Common myeloid progenitor, CD34-positive (primary cell): ENCODE data around the gene ENOX2.

Experiments used
- CTCF ChIA-PET: fragments of 350-600 bp; sonication (Branson Sonifier 250); formaldehyde crosslinking; loops from one replicate; lab custom pipeline; 2021; ENCODE audit warnings: antibody characterized with exemption; lab: Charles Lee
- POLR2A ChIA-PET: fragments of 350-600 bp; sonication (Branson Sonifier 250); formaldehyde crosslinking; loops from one replicate; lab custom pipeline; 2021; ENCODE audit warnings: antibody characterized with exemption; lab: Charles Lee
- DNase-seq, 3 donors: peaks; one replicate each; pipeline versions ENCODE4 v3.0.0 to v3.0.0-alpha.2; 2013
- H3K27ac ChIP-seq, 2 experiments: 1 replicate in 1 of 2; 2 replicates in 1 of 2; pipeline ENCODE4 v1.7.0; 2013; ENCODE audit warnings: inconsistent platforms in 2 of 2, low read length in 2 of 2, mild to moderate bottlenecking in 2 of 2, low read depth in 1 of 2, moderate library complexity in 1 of 2; ENCODE audit not compliant: severe bottlenecking in 2 of 2, insufficient read depth in 1 of 2, poor library complexity in 1 of 2
- H3K27me3 ChIP-seq, 5 experiments: replicated peaks in 2 of 5; 1 replicate in 3 of 5; 2 replicates in 2 of 5; pipeline versions ENCODE4 v1.6.1 to v1.7.0; 2013; ENCODE audit warnings: low read length in 4 of 5, mild to moderate bottlenecking in 2 of 5, moderate library complexity in 2 of 5, inconsistent platforms in 1 of 5; ENCODE audit not compliant: insufficient read depth in 5 of 5, control insufficient read depth in 4 of 5
- H3K36me3 ChIP-seq, 4 experiments: 1 replicate in 2 of 4; 2 replicates in 2 of 4; pipeline versions ENCODE4 v1.6.1 to v1.7.0; 2013; ENCODE audit warnings: low read length in 3 of 4, control low read depth in 1 of 4, mild to moderate bottlenecking in 1 of 4; ENCODE audit not compliant: control insufficient read depth in 4 of 4, insufficient read depth in 4 of 4
- H3K4me1 ChIP-seq, 4 experiments: 1 replicate in 3 of 4; 2 replicates in 1 of 4; pipeline versions ENCODE4 v1.6.1 to v1.7.1; 2013; ENCODE audit warnings: low read length in 3 of 4, mild to moderate bottlenecking in 3 of 4, control low read depth in 1 of 4, inconsistent platforms in 1 of 4, moderate library complexity in 1 of 4; ENCODE audit not compliant: control insufficient read depth in 4 of 4, insufficient read depth in 4 of 4; ENCODE audit errors: control extremely low read depth in 1 of 4
- H3K4me3 ChIP-seq, 7 experiments: 1 replicate in 4 of 7; 2 replicates in 3 of 7; pipeline versions ENCODE4 v1.5.1 to v1.7.0; 2013; ENCODE audit warnings: mild to moderate bottlenecking in 7 of 7, low read length in 6 of 7, moderate library complexity in 6 of 7, inconsistent platforms in 2 of 7, low read depth in 2 of 7, control low read depth in 1 of 7; ENCODE audit not compliant: insufficient read depth in 4 of 7, control insufficient read depth in 1 of 7; ENCODE audit errors: extremely low read depth in 1 of 7
- H3K9me3 ChIP-seq, 5 experiments: 1 replicate in 4 of 5; 2 replicates in 1 of 5; pipeline versions ENCODE4 v1.6.1 to v1.7.1; 2013; ENCODE audit warnings: low read length in 4 of 5, mild to moderate bottlenecking in 2 of 5, inconsistent platforms in 1 of 5, low read depth in 1 of 5, moderate library complexity in 1 of 5; ENCODE audit not compliant: control insufficient read depth in 4 of 5, insufficient read depth in 2 of 5; ENCODE audit errors: control extremely low read depth in 1 of 5
- WGBS: methylation state at CpG from one replicate; pipeline ENCODE4 v1.1.5; 2013; ENCODE audit not compliant: insufficient coverage; 5-methylcytosine and 5-hydroxymethylcytosine counted together

ENOX2 gene

GRCh38 chrX:130836447-130836846 is 66.6 kb downstream of the ENOX2 start:
- ChIA-PET CTCF (no interaction called here), POLR2A (no interaction called here)
- no peak overlapping the region for H3K4me3 ChIP-seq
- peaks cover 0 to 6% (median 4%) of the 10 kb centered on the region in 4 experiments for H3K4me1 ChIP-seq
- 67% methylated on average over 1 of the region's 2 CpGs for WGBS
- DNase-seq, result no peak
- no peaks in the 10 kb centered on the region for H3K36me3 ChIP-seq
- no peaks in the 10 kb centered on the region for H3K27me3 ChIP-seq
- no peaks in the 10 kb centered on the region for H3K9me3 ChIP-seq
- H3K27ac ChIP-seq, result no peak overlapping the region

GRCh38 chrX:130834830-130835229 is 68.2 kb downstream of the ENOX2 start:
- no CpG with 5 or more reads among the region's 1 CpG for WGBS
- CTCF ChIA-PET, result no interaction called here
- H3K27ac ChIP-seq, result no peak overlapping the region

GRCh38 chrX:130834149-130834548 is 68.9 kb downstream of the ENOX2 start:
- DNase-seq, result peak in 2 of 3 donors; percentile 4 to 5
- ChIA-PET POLR2A (no interaction called here), CTCF (no interaction called here)
- no CpG with 5 or more reads among the region's 1 CpG for WGBS
- Histone ChIP-seq H3K9me3 (no peaks in the 10 kb centered on the region), H3K27me3 (no peaks in the 10 kb centered on the region), H3K27ac (no peak overlapping the region), H3K4me1 (peaks cover 0 to 6% (median 4%) of the 10 kb centered on the region in 4 experiments), H3K36me3 (no peaks in the 10 kb centered on the region), H3K4me3 (no peak overlapping the region)

More at GRCh38 chrX:130834830-130835229, 68.2 kb downstream of the ENOX2 start:
- no peaks in the 10 kb centered on the region for H3K9me3 ChIP-seq
- H3K27me3 ChIP-seq, result no peaks in the 10 kb centered on the region
- POLR2A ChIA-PET, result no interaction called here
- DNase-seq, result no peak
- H3K36me3 ChIP-seq, result no peaks in the 10 kb centered on the region
- no peak overlapping the region for H3K4me3 ChIP-seq
- peaks cover 0 to 6% (median 4%) of the 10 kb centered on the region in 4 experiments for H3K4me1 ChIP-seq

- CTCF ChIA-PET, result no interaction called here
- no peak for DNase-seq
- Histone ChIP-seq H3K4me1 (peaks cover 0 to 6% (median 4%) of the 10 kb centered on the region in 4 experiments), H3K27me3 (no peaks in the 10 kb centered on the region), H3K36me3 (no peaks in the 10 kb centered on the region), H3K4me3 (no peak overlapping the region), H3K27ac (no peak overlapping the region), H3K9me3 (no peaks in the 10 kb centered on the region)
- POLR2A ChIA-PET, result no interaction called here
- WGBS, result 88% methylated on average over 1 of the region's 1 CpG
These were observed 71.7 kb downstream of the ENOX2 start for GRCh38 chrX:130831347-130831722.

- H3K4me1 ChIP-seq, result peaks cover 0 to 6% (median 4%) of the 10 kb centered on the region in 4 experiments
- no peak overlapping the region for H3K27ac ChIP-seq
- H3K36me3 ChIP-seq, result no peaks in the 10 kb centered on the region
- no peaks in the 10 kb centered on the region for H3K9me3 ChIP-seq
- WGBS, result 83% methylated on average over 2 of the region's 4 CpGs
- ChIA-PET CTCF (no interaction called here), POLR2A (no interaction called here)
- no peaks in the 10 kb centered on the region for H3K27me3 ChIP-seq
- no peak overlapping the region for H3K4me3 ChIP-seq
- DNase-seq, result no peak
These were observed 72.2 kb downstream of the ENOX2 start for GRCh38 chrX:130830599-130831346.

- no peak for DNase-seq
- 75% methylated on average over 1 of the region's 2 CpGs for WGBS
- CTCF ChIA-PET, result no interaction called here
- Histone ChIP-seq H3K9me3 (no peaks in the 10 kb centered on the region), H3K36me3 (no peaks in the 10 kb centered on the region), H3K4me3 (no peak overlapping the region), H3K27me3 (no peaks in the 10 kb centered on the region), H3K27ac (no peak overlapping the region), H3K4me1 (peaks cover 0 to 6% (median 4%) of the 10 kb centered on the region in 4 experiments)
- POLR2A ChIA-PET, result no interaction called here
These were observed 73.2 kb downstream of the ENOX2 start for GRCh38 chrX:130829526-130830515.

- ChIA-PET POLR2A (no interaction called here), CTCF (no interaction called here)
- no peak for DNase-seq
- WGBS, result 67% methylated on average over 3 of the region's 3 CpGs
- Histone ChIP-seq H3K36me3 (no peaks in the 10 kb centered on the region), H3K27ac (no peak overlapping the region), H3K9me3 (no peaks in the 10 kb centered on the region), H3K27me3 (no peaks in the 10 kb centered on the region), H3K4me1 (peaks cover 0 to 3% (median 1%) of the 10 kb centered on the region in 4 experiments), H3K4me3 (no peak overlapping the region)
These were observed 74.4 kb downstream of the ENOX2 start for GRCh38 chrX:130828641-130829040.
